NAMALWA (cell line): Measurements from ENCODE around the gene TSC2.
A peak's percentile ranks its signal among the peaks of the same experiment; 100 is the strongest.
"Not testable (repeated sequence)": the region's sequence is repeated elsewhere in the genome, so short reads cannot be mapped to it uniquely, and the experiment has no call there.

Experiments used
- DNase-seq: peaks from one replicate; pipeline ENCODE4 v3.0.0-alpha.2; 2015; ENCODE audit warnings: low spot score

TSC2 gene

GRCh38 chr16:2009791-2010510 is 37.8 kb upstream of the TSC2 start, which contains the start of gene ZNF598:
Gene ZNF598 (minus strand): TSS chr16:2009821.
- peak; percentile 88 for DNase-seq

GRCh38 chr16:2011726-2012125 is 36.1 kb upstream of the TSC2 start:
- DNase-seq, result not testable (repeated sequence)

GRCh38 chr16:2013527-2013926 is 34.3 kb upstream of the TSC2 start:
- no peak for DNase-seq

GRCh38 chr16:2015117-2015946 is 32.5 kb upstream of the TSC2 start:
- DNase-seq, result no peak

GRCh38 chr16:2015947-2016208 is 31.9 kb upstream of the TSC2 start:
- no peak for DNase-seq

- DNase-seq, result peak; percentile 50
Observed at GRCh38 chr16:2016407-2016922, 31.3 kb upstream of the TSC2 start.

GRCh38 chr16:2019518-2019920 is 28.3 kb upstream of the TSC2 start, which contains the start of gene NPW:
Gene NPW (plus strand): TSS chr16:2019785.
- peak; percentile 36 for DNase-seq

GRCh38 chr16:2019921-2020831 is 27.6 kb upstream of the TSC2 start:
- DNase-seq, result no peak

- DNase-seq, result no peak
Observed at GRCh38 chr16:2022723-2023091, 25.1 kb upstream of the TSC2 start.

- peak; percentile 92 for DNase-seq
Observed at GRCh38 chr16:2023092-2024031, 24.4 kb upstream of the TSC2 start.

- no peak for DNase-seq
Observed at GRCh38 chr16:2024032-2024420, 23.8 kb upstream of the TSC2 start.

- DNase-seq, result no peak
Observed at GRCh38 chr16:2025251-2025650, 22.5 kb upstream of the TSC2 start.

- DNase-seq, result no peak
Observed at GRCh38 chr16:2025878-2026460, 21.8 kb upstream of the TSC2 start.

- DNase-seq, result no peak
Observed at GRCh38 chr16:2026461-2027023, 21.2 kb upstream of the TSC2 start, which contains the start of gene NHERF2. Gene NHERF2 (plus strand): TSS chr16:2026902. CDS start chr16:2027006, 104 bp downstream.

- peak; percentile 38 for DNase-seq
Observed at GRCh38 chr16:2027024-2028010, 20.5 kb upstream of the TSC2 start.

- no peak for DNase-seq
Observed at GRCh38 chr16:2028146-2028545, 19.6 kb upstream of the TSC2 start.

- no peak for DNase-seq
Observed at GRCh38 chr16:2028620-2029220, 19.1 kb upstream of the TSC2 start.

- no peak for DNase-seq
Observed at GRCh38 chr16:2029350-2029749, 18.4 kb upstream of the TSC2 start.

- DNase-seq, result no peak
Observed at GRCh38 chr16:2030036-2030435, 17.7 kb upstream of the TSC2 start.
